ENCODE measurements around the gene WFDC9.

DNA sequence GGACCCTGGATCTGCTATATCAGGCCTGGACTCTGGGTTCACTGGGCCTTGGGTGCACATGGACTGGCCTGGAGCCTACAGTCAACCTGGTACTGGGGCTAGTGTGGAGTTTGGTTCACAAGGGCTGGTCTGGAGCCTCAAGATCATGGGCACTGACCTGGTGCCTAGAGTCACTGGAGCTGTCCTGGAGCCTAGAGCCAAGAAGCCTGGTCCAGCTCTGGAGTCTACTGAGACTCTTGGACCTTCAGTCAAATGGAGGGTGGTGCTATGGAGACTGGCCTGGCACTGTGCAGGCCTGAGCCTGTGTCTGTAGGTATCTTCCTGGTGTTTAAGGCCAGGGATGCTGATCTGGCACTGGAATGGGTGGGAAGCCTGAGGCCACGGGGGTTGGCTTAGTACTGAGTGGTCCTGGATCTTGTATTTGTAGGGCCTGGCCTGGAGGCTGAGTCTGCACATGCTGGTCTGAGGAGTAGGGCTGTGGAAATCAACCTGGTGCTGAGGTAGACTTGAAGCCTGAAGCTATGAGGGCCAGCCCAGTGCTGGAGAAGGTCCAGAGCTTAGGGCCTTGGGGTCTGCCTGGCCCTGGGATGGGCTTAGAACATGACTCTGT, 16.5 kb upstream of the WFDC9 start:
- TF ChIP-seq CTCF (IDR thresholded peaks at IDR 0.05): no peak
- no peak for TF ChIP-seq POLR2A (IDR thresholded peaks at IDR 0.05)
